ENCODE results near the gene TMEM89. TPM values are rescaled to one million over a fixed set of nuclear protein-coding genes. Genes with fewer than 3 reads are reported as not detected.

Gene TMEM89
- total and polyA plus RNA-seq, 5 experiments from 2014 or later: not detected

DNA sequence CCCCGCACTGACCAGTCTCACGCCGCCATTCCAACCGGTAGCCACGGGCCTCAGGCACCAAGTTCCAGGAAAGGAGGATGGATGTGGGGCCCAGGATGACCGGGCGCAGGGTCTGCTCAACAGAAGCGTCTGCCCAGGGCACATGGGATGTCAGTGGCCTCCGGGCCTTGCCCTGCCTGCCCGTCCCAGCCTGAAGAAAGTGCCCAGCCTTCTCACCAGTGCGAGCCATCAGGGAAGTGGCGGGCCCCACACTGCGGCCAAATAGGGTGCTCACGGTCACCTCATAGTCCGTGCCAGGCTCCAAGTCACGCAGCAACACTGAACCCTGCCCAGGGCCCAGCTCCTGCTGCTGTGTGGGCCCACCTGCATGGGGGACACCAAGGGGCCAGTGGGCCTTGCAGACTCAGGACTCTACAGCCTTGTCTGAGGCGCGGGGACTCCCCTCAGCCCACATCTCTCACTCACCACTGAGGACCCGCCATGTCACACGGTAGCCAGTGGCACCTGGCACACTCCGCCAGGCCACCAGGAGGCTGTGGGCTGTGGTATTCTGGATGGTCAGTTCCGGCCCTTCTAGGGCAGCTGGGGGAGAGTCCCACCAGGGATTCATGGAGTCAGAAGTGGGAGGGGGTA, 29.6 kb downstream of the TMEM89 start:
- no peak for ATAC-seq
- Mint-ChIP-seq H3K4me1 (peaks cover 5 to 17% (median 9%) of the 10 kb centered on the region in 4 donors), H3K27ac (no peak overlapping the region), H3K4me3 (no peak overlapping the region), H3K36me3 (no peaks in the 10 kb centered on the region), H3K27me3 (peaks cover 16 to 84% (median 53%) of the 10 kb centered on the region in 5 donors), H3K9me3 (no peaks in the 10 kb centered on the region)
- POLR2A ChIA-PET: no interaction called here
- no peak for DNase-seq

DNA sequence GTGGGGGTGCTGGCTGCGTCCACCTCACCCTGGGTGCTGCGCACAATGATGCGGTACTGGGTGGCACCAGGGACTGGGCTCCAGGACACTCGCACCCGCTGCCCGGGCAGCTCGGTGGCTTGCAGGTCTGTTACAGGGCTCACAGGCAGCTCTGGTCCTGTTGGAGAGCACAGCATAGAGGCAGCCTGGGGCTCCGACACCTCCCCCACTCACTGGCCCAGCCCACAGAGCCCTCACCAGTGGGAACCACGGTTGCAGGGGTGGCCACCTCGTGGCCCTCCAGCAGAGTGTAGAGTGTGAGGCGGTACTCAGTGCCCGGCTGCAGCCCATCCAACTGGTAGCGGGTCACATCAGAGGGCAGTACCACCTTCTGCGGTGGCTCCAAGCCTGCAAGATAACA, 30.1 kb downstream of the TMEM89 start:
- no peak overlapping the region for H3K4me3 Mint-ChIP-seq
- ATAC-seq (no peak), DNase-seq (no peak)
- no peaks in the 10 kb centered on the region for H3K9me3 Mint-ChIP-seq
- POLR2A ChIA-PET: no interaction called here
- H3K4me1 Mint-ChIP-seq: peaks cover 5 to 16% (median 9%) of the 10 kb centered on the region in 4 donors
- H3K36me3 Mint-ChIP-seq: no peaks in the 10 kb centered on the region
- H3K27ac Mint-ChIP-seq: no peak overlapping the region
- peaks cover 16 to 88% (median 58%) of the 10 kb centered on the region in 5 donors for H3K27me3 Mint-ChIP-seq

DNA sequence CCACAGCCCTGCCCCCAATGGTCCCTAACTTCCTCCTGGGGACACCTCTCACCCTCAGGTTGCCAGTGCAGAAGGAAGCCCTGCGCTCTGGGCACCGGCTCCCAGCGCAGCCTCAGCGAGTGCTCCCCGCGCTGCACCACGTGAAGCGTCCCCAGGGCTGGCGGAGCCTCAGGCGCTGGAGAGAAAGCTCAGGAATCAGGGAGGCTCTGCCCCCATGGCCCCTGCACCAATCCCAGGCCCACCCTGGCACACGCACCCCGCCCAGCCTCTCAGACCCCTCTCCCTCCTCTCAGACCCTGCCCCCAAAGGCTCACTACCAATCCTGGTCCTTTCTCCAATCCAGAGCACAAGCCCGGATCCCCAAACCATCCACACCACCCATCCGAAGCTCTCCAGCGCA, 33.3 kb downstream of the TMEM89 start:
- no peak for ATAC-seq
- H3K27me3 Mint-ChIP-seq: peaks cover 12 to 65% (median 50%) of the 10 kb centered on the region in 5 donors
- POLR2A ChIA-PET: no interaction called here
- H3K4me1 Mint-ChIP-seq: no peaks in the 10 kb centered on the region
- no peaks in the 10 kb centered on the region for H3K36me3 Mint-ChIP-seq
- no peak overlapping the region for H3K4me3 Mint-ChIP-seq
- H3K27ac Mint-ChIP-seq: peak overlapping the region in 1 of 10 donors; percentile 71
- no peaks in the 10 kb centered on the region for H3K9me3 Mint-ChIP-seq
- DNase-seq: no peak

DNA sequence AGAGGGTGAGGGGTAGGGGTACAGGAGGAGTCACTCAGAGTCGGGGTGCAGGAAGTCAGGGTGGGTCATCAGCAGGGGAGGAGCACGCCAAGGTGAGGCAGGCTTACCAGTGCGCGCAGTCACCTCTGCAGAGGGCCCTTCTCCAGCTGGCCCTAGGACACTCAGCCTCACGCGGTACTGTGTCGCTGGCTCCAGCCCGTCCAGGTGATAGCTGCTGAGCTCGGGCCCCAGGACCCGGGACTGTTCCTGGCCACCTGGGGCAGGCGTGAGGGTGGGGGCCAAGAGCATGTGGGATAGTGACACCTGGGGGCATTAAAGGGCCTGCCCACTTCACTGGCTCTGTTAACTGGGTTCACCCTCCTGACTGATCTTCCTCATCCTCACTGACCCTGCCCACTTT, 33.9 kb downstream of the TMEM89 start:
- Mint-ChIP-seq H3K27ac (peak overlapping the region in 1 of 10 donors; percentile 71), H3K36me3 (no peaks in the 10 kb centered on the region), H3K4me1 (no peaks in the 10 kb centered on the region), H3K9me3 (no peaks in the 10 kb centered on the region), H3K4me3 (no peak overlapping the region), H3K27me3 (peaks cover 12 to 59% (median 45%) of the 10 kb centered on the region in 5 donors)
- DNase-seq (no peak), ATAC-seq (no peak)
- POLR2A ChIA-PET: no interaction called here

GRCh38 chr3:48585411-48585810, 36.2 kb downstream of the TMEM89 start:
- H3K4me1 Mint-ChIP-seq: no peaks in the 10 kb centered on the region
- H3K4me3 Mint-ChIP-seq: no peak overlapping the region
- POLR2A ChIA-PET: no interaction called here
- H3K9me3 Mint-ChIP-seq: no peaks in the 10 kb centered on the region
- no peak overlapping the region for H3K27ac Mint-ChIP-seq
- no peaks in the 10 kb centered on the region for H3K36me3 Mint-ChIP-seq
- DNase-seq: no peak
- ATAC-seq: no peak
- H3K27me3 Mint-ChIP-seq: peaks cover 8 to 42% (median 29%) of the 10 kb centered on the region in 5 donors

GRCh38 chr3:48584836-48585235, 36.7 kb downstream of the TMEM89 start:
- ATAC-seq (no peak), DNase-seq (no peak)
- Mint-ChIP-seq H3K4me1 (no peaks in the 10 kb centered on the region), H3K4me3 (no peak overlapping the region), H3K36me3 (no peaks in the 10 kb centered on the region), H3K27ac (no peak overlapping the region), H3K27me3 (peaks cover 6 to 36% (median 24%) of the 10 kb centered on the region in 5 donors), H3K9me3 (no peaks in the 10 kb centered on the region)
- POLR2A ChIA-PET: no interaction called here

- Mint-ChIP-seq H3K27ac (no peak overlapping the region), H3K9me3 (no peaks in the 10 kb centered on the region), H3K36me3 (no peaks in the 10 kb centered on the region), H3K4me1 (no peaks in the 10 kb centered on the region), H3K4me3 (no peak overlapping the region), H3K27me3 (peaks cover 0 to 6% (median 0%) of the 10 kb centered on the region in 5 donors)
- ATAC-seq (no peak), DNase-seq (no peak)
- POLR2A ChIA-PET: no interaction called here
Measured at GRCh38 chr3:48581621-48582481, 39.7 kb downstream of the TMEM89 start.

DNA sequence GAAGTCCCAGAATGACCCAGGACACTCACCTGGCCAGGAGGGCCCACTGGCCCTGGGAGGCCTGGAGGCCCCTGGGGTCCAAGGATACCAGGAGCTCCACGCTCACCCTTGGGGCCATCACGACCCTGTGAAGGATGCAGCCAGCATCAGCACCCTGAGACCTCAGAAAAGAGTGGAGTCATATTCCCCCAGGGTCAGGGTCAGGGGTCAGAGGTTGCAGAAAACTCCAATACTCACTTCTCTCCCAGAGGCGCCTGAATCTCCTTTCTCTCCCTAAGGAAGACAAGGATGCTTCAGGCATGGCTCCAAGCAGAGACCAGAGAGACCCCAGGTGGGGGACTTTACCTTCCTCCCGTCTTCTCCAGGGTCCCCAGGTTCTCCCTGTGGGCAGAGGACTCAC, 44.9 kb downstream of the TMEM89 start:
- no peaks in the 10 kb centered on the region for H3K36me3 Mint-ChIP-seq
- no peaks in the 10 kb centered on the region for H3K27me3 Mint-ChIP-seq
- H3K27ac Mint-ChIP-seq: no peak overlapping the region
- ATAC-seq (no peak), DNase-seq (no peak)
- H3K4me1 Mint-ChIP-seq: no peaks in the 10 kb centered on the region
- no peaks in the 10 kb centered on the region for H3K9me3 Mint-ChIP-seq
- POLR2A ChIA-PET: no interaction called here
- H3K4me3 Mint-ChIP-seq: no peak overlapping the region

DNA sequence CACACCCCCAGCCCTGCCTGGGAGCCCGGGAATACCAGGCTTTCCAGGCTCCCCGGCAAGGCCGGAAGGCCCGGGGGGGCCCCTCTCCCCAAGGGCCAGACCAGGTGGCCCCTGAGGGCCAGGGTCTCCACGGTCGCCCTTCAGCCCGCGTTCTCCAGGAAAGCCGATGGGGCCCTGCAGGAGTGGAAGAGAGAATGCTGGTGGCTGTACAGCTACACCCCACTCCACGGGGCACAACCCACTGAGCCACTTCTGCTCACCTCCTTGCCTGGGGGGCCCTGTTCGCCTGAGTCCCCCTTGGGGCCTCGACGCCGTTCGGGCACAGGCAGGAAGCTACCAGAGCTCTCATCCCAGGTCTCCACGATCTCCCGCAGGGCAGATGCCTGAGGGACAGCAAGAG, 46.2 kb downstream of the TMEM89 start:
- no peak overlapping the region for H3K27ac Mint-ChIP-seq
- H3K27me3 Mint-ChIP-seq: no peaks in the 10 kb centered on the region
- DNase-seq: no peak
- no peak overlapping the region for H3K4me3 Mint-ChIP-seq
- H3K4me1 Mint-ChIP-seq: no peaks in the 10 kb centered on the region
- no peaks in the 10 kb centered on the region for H3K36me3 Mint-ChIP-seq
- no peak for ATAC-seq
- H3K9me3 Mint-ChIP-seq: no peaks in the 10 kb centered on the region
- POLR2A ChIA-PET: no interaction called here

DNA sequence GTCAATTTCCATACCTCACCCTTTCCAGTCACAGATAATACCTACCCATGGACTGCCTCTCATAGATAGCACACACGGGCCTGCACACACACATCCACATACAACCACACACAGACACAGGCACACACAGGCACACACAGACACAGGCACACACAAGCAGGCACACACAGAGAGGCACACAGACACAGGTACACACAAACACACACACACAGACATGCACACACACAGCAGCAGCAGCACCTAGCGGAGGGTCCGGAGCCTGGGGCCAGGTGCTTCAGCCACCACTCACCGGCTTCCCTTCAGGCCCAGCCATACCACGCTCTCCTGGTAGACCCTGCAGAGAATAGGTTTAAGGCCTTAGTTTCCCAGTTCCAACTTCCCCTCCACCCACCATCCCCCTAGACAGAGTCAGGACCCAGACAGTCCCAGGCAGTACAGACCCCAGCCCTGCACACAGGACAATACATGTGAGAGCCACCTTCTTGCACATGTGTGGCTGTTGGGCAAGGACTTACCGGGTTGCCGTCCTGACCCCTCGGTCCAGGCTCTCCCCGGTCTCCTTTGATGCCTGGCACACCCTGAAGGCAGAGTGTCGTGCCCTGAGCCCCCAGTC, 47.5 kb downstream of the TMEM89 start:
- no peak for ATAC-seq
- peak overlapping the region in 2 of 10 donors; percentile 11 to 35 for H3K27ac Mint-ChIP-seq
- no peaks in the 10 kb centered on the region for H3K4me1 Mint-ChIP-seq
- no peak for DNase-seq
- H3K9me3 Mint-ChIP-seq: no peaks in the 10 kb centered on the region
- POLR2A ChIA-PET: interaction anchor here (0.6 kb wide), 1 partner anchor 329 kb away, joined by 3 read pairs; no protein-coding TSS in a partner anchor
- H3K4me3 Mint-ChIP-seq: no peak overlapping the region
- no peaks in the 10 kb centered on the region for H3K36me3 Mint-ChIP-seq
- H3K27me3 Mint-ChIP-seq: no peaks in the 10 kb centered on the region

DNA sequence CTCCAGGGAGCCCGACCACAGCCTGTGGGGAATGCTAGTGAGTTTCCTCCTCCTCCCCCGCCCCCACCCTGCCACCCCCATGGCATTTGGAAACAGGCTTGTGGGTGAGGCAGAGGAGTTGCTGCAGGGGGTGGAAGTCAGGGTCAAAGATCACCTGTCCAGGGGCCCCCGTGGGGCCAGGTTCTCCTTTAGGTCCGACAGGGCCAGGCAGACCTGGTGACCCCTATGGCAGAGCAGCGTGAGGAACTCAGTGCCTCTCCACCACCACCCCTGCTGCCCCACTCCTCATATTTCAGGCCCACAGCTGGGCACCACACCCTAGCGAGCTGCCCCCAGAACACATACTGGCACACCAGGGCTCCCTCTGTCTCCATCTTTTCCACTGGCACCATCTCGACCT, 49.1 kb downstream of the TMEM89 start:
- no peak for ATAC-seq
- no peaks in the 10 kb centered on the region for H3K9me3 Mint-ChIP-seq
- POLR2A ChIA-PET: no interaction called here

GRCh38 chr3:48571938-48572337, 49.6 kb downstream of the TMEM89 start:
- Mint-ChIP-seq H3K4me3 (no peak overlapping the region), H3K9me3 (no peaks in the 10 kb centered on the region), H3K36me3 (no peaks in the 10 kb centered on the region), H3K27ac (no peak overlapping the region), H3K27me3 (no peaks in the 10 kb centered on the region), H3K4me1 (no peaks in the 10 kb centered on the region)
- ATAC-seq (no peak), DNase-seq (no peak)
- POLR2A ChIA-PET: no interaction called here

More for the DNA sequence above, 49.1 kb downstream of the TMEM89 start:
- H3K36me3 Mint-ChIP-seq: no peaks in the 10 kb centered on the region
- H3K4me1 Mint-ChIP-seq: no peaks in the 10 kb centered on the region
- H3K27me3 Mint-ChIP-seq: no peaks in the 10 kb centered on the region
- no peak overlapping the region for H3K4me3 Mint-ChIP-seq
- no peak for DNase-seq
- no peak overlapping the region for H3K27ac Mint-ChIP-seq

All from naive thymus-derived CD8-positive, alpha-beta T cell (primary cell).